ENCODE measurements around the gene UBE2D2. TPM values are rescaled to one million over a fixed set of nuclear protein-coding genes. Genes with fewer than 3 reads are reported as not detected.

UBE2D2 gene
- total RNA-seq, 1 experiment from 2014 or later: 105 TPM

GRCh38 chr5:139631520-139632165 is 70.5 kb downstream of the UBE2D2 start:
- H3K27ac ChIP-seq (ENCODE audit: low read length): no peak overlapping the region
- H3K27me3 ChIP-seq (ENCODE audit: low read length): no peaks in the 10 kb centered on the region
- H2AFZ ChIP-seq (ENCODE audit: low read length): no peak overlapping the region
- peaks cover 17% of the 10 kb centered on the region for H3K36me3 ChIP-seq (ENCODE audit: insufficient read depth, low read length)
- no peak for DNase-seq
- no peaks in the 10 kb centered on the region for H3K9me2 ChIP-seq (replicated peaks; ENCODE audit: insufficient read depth, low read length)
- no peaks in the 10 kb centered on the region for H3K79me2 ChIP-seq (ENCODE audit: low read length)
- no peak overlapping the region for H3K4me3 ChIP-seq (ENCODE audit: low read length)
- H3K4me1 ChIP-seq (ENCODE audit: low read length): peaks cover 19% of the 10 kb centered on the region
- H3K9me3 ChIP-seq (ENCODE audit: low read length): no peaks in the 10 kb centered on the region
- no peak overlapping the region for H3K4me2 ChIP-seq (ENCODE audit: low read depth, low read length, poor library complexity, severe bottlenecking)
- H4K20me1 ChIP-seq (ENCODE audit: insufficient read depth, low read depth, low read length): peaks cover 28% of the 10 kb centered on the region; the same call in 1 of the 2 replicates
- no peak overlapping the region for H3K9ac ChIP-seq (ENCODE audit: low read length)

GRCh38 chr5:139633295-139634027 is 72.3 kb downstream of the UBE2D2 start:
- no peak overlapping the region for H3K4me2 ChIP-seq (ENCODE audit: low read depth, low read length, poor library complexity, severe bottlenecking)

GRCh38 chr5:139634028-139634325 is 72.8 kb downstream of the UBE2D2 start:
- no peaks in the 10 kb centered on the region for H3K36me3 ChIP-seq (ENCODE audit: insufficient read depth, low read length)
- no peaks in the 10 kb centered on the region for H3K9me3 ChIP-seq (ENCODE audit: low read length)
- H3K27me3 ChIP-seq (ENCODE audit: low read length): no peaks in the 10 kb centered on the region; the same call in 1 of the 2 replicates
- no peaks in the 10 kb centered on the region for H3K9me2 ChIP-seq (replicated peaks; ENCODE audit: insufficient read depth, low read length)
- H3K4me2 ChIP-seq (ENCODE audit: low read depth, low read length, poor library complexity, severe bottlenecking): no peak overlapping the region
- peaks cover 43% of the 10 kb centered on the region for H3K4me1 ChIP-seq (ENCODE audit: low read length)
- H3K27ac ChIP-seq (ENCODE audit: low read length): no peak overlapping the region
- no peaks in the 10 kb centered on the region for H3K79me2 ChIP-seq (ENCODE audit: low read length)
- H4K20me1 ChIP-seq (ENCODE audit: insufficient read depth, low read depth, low read length): peaks cover 49% of the 10 kb centered on the region; the same call in 1 of the 2 replicates
- no peak overlapping the region for H2AFZ ChIP-seq (ENCODE audit: low read length)
- no peak for DNase-seq
- no peak overlapping the region for H3K9ac ChIP-seq (ENCODE audit: low read length)
- no peak overlapping the region for H3K4me3 ChIP-seq (ENCODE audit: low read length)

More at GRCh38 chr5:139633295-139634027, 72.3 kb downstream of the UBE2D2 start:
- H3K4me3 ChIP-seq (ENCODE audit: low read length): no peak overlapping the region
- H3K4me1 ChIP-seq (ENCODE audit: low read length): peaks cover 38% of the 10 kb centered on the region
- no peak overlapping the region for H3K27ac ChIP-seq (ENCODE audit: low read length)
- no peaks in the 10 kb centered on the region for H3K36me3 ChIP-seq (ENCODE audit: insufficient read depth, low read length)
- H3K9me3 ChIP-seq (ENCODE audit: low read length): no peaks in the 10 kb centered on the region
- H3K9ac ChIP-seq (ENCODE audit: low read length): no peak overlapping the region
- H3K27me3 ChIP-seq (ENCODE audit: low read length): no peaks in the 10 kb centered on the region; the same call in 1 of the 2 replicates
- no peaks in the 10 kb centered on the region for H3K9me2 ChIP-seq (replicated peaks; ENCODE audit: insufficient read depth, low read length)
- peaks cover 44% of the 10 kb centered on the region; the same call in 1 of the 2 replicates for H4K20me1 ChIP-seq (ENCODE audit: insufficient read depth, low read depth, low read length)
- DNase-seq: peak; percentile 83
- H3K79me2 ChIP-seq (ENCODE audit: low read length): no peaks in the 10 kb centered on the region
- no peak overlapping the region for H2AFZ ChIP-seq (ENCODE audit: low read length)

GRCh38 chr5:139634541-139634940 is 73.4 kb downstream of the UBE2D2 start:
- Histone ChIP-seq H3K4me1 (ENCODE audit: low read length) (peaks cover 46% of the 10 kb centered on the region), H3K27me3 (ENCODE audit: low read length) (no peaks in the 10 kb centered on the region; the same call in 1 of the 2 replicates), H4K20me1 (ENCODE audit: insufficient read depth, low read depth, low read length) (peaks cover 55% of the 10 kb centered on the region), H3K27ac (ENCODE audit: low read length) (no peak overlapping the region), H3K9me2 (replicated peaks; ENCODE audit: insufficient read depth, low read length) (no peaks in the 10 kb centered on the region), H3K36me3 (ENCODE audit: insufficient read depth, low read length) (no peaks in the 10 kb centered on the region), H2AFZ (ENCODE audit: low read length) (no peak overlapping the region), H3K79me2 (ENCODE audit: low read length) (no peaks in the 10 kb centered on the region), H3K9ac (ENCODE audit: low read length) (no peak overlapping the region), H3K4me3 (ENCODE audit: low read length) (no peak overlapping the region), H3K4me2 (ENCODE audit: low read depth, low read length, poor library complexity, severe bottlenecking) (no peak overlapping the region), H3K9me3 (ENCODE audit: low read length) (no peaks in the 10 kb centered on the region)
- DNase-seq: no peak

GRCh38 chr5:139635191-139635590 is 74.1 kb downstream of the UBE2D2 start:
- Histone ChIP-seq H3K9ac (ENCODE audit: low read length) (no peak overlapping the region), H3K27me3 (ENCODE audit: low read length) (no peaks in the 10 kb centered on the region; the same call in 1 of the 2 replicates), H3K79me2 (ENCODE audit: low read length) (no peaks in the 10 kb centered on the region), H3K4me3 (ENCODE audit: low read length) (no peak overlapping the region), H3K27ac (ENCODE audit: low read length) (no peak overlapping the region), H3K9me2 (replicated peaks; ENCODE audit: insufficient read depth, low read length) (no peaks in the 10 kb centered on the region), H3K36me3 (ENCODE audit: insufficient read depth, low read length) (no peaks in the 10 kb centered on the region), H3K4me2 (ENCODE audit: low read depth, low read length, poor library complexity, severe bottlenecking) (no peak overlapping the region), H3K4me1 (ENCODE audit: low read length) (peaks cover 46% of the 10 kb centered on the region), H4K20me1 (ENCODE audit: insufficient read depth, low read depth, low read length) (peaks cover 60% of the 10 kb centered on the region), H2AFZ (ENCODE audit: low read length) (no peak overlapping the region), H3K9me3 (ENCODE audit: low read length) (no peaks in the 10 kb centered on the region)
- no peak for DNase-seq

GRCh38 chr5:139635606-139636206 is 74.6 kb downstream of the UBE2D2 start:
- Histone ChIP-seq H3K4me3 (ENCODE audit: low read length) (no peak overlapping the region), H3K79me2 (ENCODE audit: low read length) (no peaks in the 10 kb centered on the region), H3K9ac (ENCODE audit: low read length) (no peak overlapping the region), H2AFZ (ENCODE audit: low read length) (no peak overlapping the region), H3K9me2 (replicated peaks; ENCODE audit: insufficient read depth, low read length) (no peaks in the 10 kb centered on the region), H3K36me3 (ENCODE audit: insufficient read depth, low read length) (no peaks in the 10 kb centered on the region), H3K27me3 (ENCODE audit: low read length) (no peaks in the 10 kb centered on the region; the same call in 1 of the 2 replicates), H4K20me1 (ENCODE audit: insufficient read depth, low read depth, low read length) (peaks cover 60% of the 10 kb centered on the region), H3K4me2 (ENCODE audit: low read depth, low read length, poor library complexity, severe bottlenecking) (no peak overlapping the region), H3K4me1 (ENCODE audit: low read length) (peaks cover 46% of the 10 kb centered on the region), H3K9me3 (ENCODE audit: low read length) (no peaks in the 10 kb centered on the region), H3K27ac (ENCODE audit: low read length) (no peak overlapping the region)
- peak; percentile 67 for DNase-seq

GRCh38 chr5:139636207-139636792 is 75.2 kb downstream of the UBE2D2 start:
- H3K4me1 ChIP-seq (ENCODE audit: low read length): peaks cover 46% of the 10 kb centered on the region

GRCh38 chr5:139636975-139637408 is 75.9 kb downstream of the UBE2D2 start:
- peaks cover 46% of the 10 kb centered on the region for H3K4me1 ChIP-seq (ENCODE audit: low read length)
- no peaks in the 10 kb centered on the region for H3K9me3 ChIP-seq (ENCODE audit: low read length)
- H3K36me3 ChIP-seq (ENCODE audit: insufficient read depth, low read length): no peaks in the 10 kb centered on the region
- H3K27ac ChIP-seq (ENCODE audit: low read length): no peak overlapping the region
- no peak overlapping the region; the same call in 1 of the 2 replicates for H3K4me3 ChIP-seq (ENCODE audit: low read length)
- no peak for DNase-seq
- H3K9ac ChIP-seq (ENCODE audit: low read length): no peak overlapping the region
- H3K27me3 ChIP-seq (ENCODE audit: low read length): no peaks in the 10 kb centered on the region; the same call in 1 of the 2 replicates
- peak overlapping the region; percentile 34 for H3K4me2 ChIP-seq (ENCODE audit: low read depth, low read length, poor library complexity, severe bottlenecking)
- no peaks in the 10 kb centered on the region for H3K9me2 ChIP-seq (replicated peaks; ENCODE audit: insufficient read depth, low read length)
- peaks cover 60% of the 10 kb centered on the region for H4K20me1 ChIP-seq (ENCODE audit: insufficient read depth, low read depth, low read length)
- no peaks in the 10 kb centered on the region for H3K79me2 ChIP-seq (ENCODE audit: low read length)
- H2AFZ ChIP-seq (ENCODE audit: low read length): no peak overlapping the region

More at GRCh38 chr5:139636207-139636792, 75.2 kb downstream of the UBE2D2 start:
- peak; percentile 60 for DNase-seq
- Histone ChIP-seq H2AFZ (ENCODE audit: low read length) (no peak overlapping the region), H3K27ac (ENCODE audit: low read length) (no peak overlapping the region), H3K79me2 (ENCODE audit: low read length) (no peaks in the 10 kb centered on the region), H3K4me2 (ENCODE audit: low read depth, low read length, poor library complexity, severe bottlenecking) (peak overlapping the region; percentile 34), H3K27me3 (ENCODE audit: low read length) (no peaks in the 10 kb centered on the region; the same call in 1 of the 2 replicates), H3K4me3 (ENCODE audit: low read length) (no peak overlapping the region), H3K36me3 (ENCODE audit: insufficient read depth, low read length) (no peaks in the 10 kb centered on the region), H4K20me1 (ENCODE audit: insufficient read depth, low read depth, low read length) (peaks cover 60% of the 10 kb centered on the region), H3K9me2 (replicated peaks; ENCODE audit: insufficient read depth, low read length) (no peaks in the 10 kb centered on the region), H3K9ac (ENCODE audit: low read length) (no peak overlapping the region), H3K9me3 (ENCODE audit: low read length) (no peaks in the 10 kb centered on the region)

Data from Karpas-422 (cell line).